Hepatocyte (in vitro differentiated cells): ENCODE measurements around the gene CYP2B6. TPM values are rescaled to one million over a fixed set of nuclear protein-coding genes. Genes with fewer than 3 reads are reported as not detected.
"Not testable (repeated sequence)": the region's sequence is repeated elsewhere in the genome, so short reads cannot be mapped to it uniquely, and the experiment has no call there.

Source experiments
- DNase-seq: peaks from one replicate; pipeline ENCODE4 v3.0.0-alpha.2; 2016; ENCODE audit warnings: low spot score
- H2AFZ ChIP-seq: fragments of 200-600 bp; sonication (generic); 2 replicates; pipeline ENCODE4 v1.6.0; 2016; ENCODE audit warnings: antibody characterized with exemption, mild to moderate bottlenecking
- H3K27ac ChIP-seq: fragments of 200-600 bp; sonication (generic); 2 replicates; pipeline ENCODE4 v1.5.1; 2016; ENCODE audit warnings: mild to moderate bottlenecking
- H3K27me3 ChIP-seq: fragments of 200-600 bp; sonication (generic); 2 replicates; pipeline ENCODE4 v1.6.1; 2016
- H3K36me3 ChIP-seq: fragments of 200-600 bp; sonication (generic); replicated peaks from 2 replicates; pipeline ENCODE4 v1.5.1; 2016; ENCODE audit warnings: low read depth; ENCODE audit not compliant: insufficient read depth
- H3K4me1 ChIP-seq: fragments of 200-600 bp; sonication (generic); 2 replicates; pipeline ENCODE4 v1.5.1; 2016; ENCODE audit warnings: mild to moderate bottlenecking, moderate library complexity; ENCODE audit not compliant: insufficient read depth
- H3K4me2 ChIP-seq: fragments of 200-600 bp; sonication (generic); 2 replicates; pipeline ENCODE4 v1.6.0; 2016
- H3K4me3 ChIP-seq: fragments of 200-600 bp; sonication (generic); 2 replicates; pipeline ENCODE4 v1.5.1; 2016; ENCODE audit warnings: mild to moderate bottlenecking
- H3K79me2 ChIP-seq: fragments of 200-600 bp; sonication (generic); 2 replicates; pipeline ENCODE4 v1.6.0; 2017; ENCODE audit warnings: mild to moderate bottlenecking
- H3K9me2 ChIP-seq: fragments of 200-600 bp; sonication (generic); replicated peaks from 2 replicates; pipeline ENCODE4 v1.6.0; 2017; ENCODE audit warnings: mild to moderate bottlenecking; ENCODE audit not compliant: insufficient read depth
- H3K9me3 ChIP-seq: fragments of 200-600 bp; sonication (generic); 2 replicates; pipeline ENCODE4 v1.5.1; 2016; ENCODE audit warnings: low read depth, mild to moderate bottlenecking
- H4K20me1 ChIP-seq: fragments of 200-600 bp; sonication (generic); 2 replicates; pipeline ENCODE4 v1.6.0; 2016; ENCODE audit warnings: mild to moderate bottlenecking; ENCODE audit not compliant: insufficient read depth, poor library complexity, severe bottlenecking
- CTCF ChIP-seq: fragments of 200-600 bp; sonication (generic); IDR thresholded peaks from 2 replicates; pipeline ENCODE4 v1.5.1; 2016; ENCODE audit warnings: antibody characterized with exemption, mild to moderate bottlenecking; ENCODE audit not compliant: poor library complexity
- EZH2 ChIP-seq: fragments of 200-600 bp; sonication (generic); IDR thresholded peaks from 2 replicates; pipeline ENCODE4 v1.6.1; 2016; ENCODE audit warnings: antibody characterized with exemption, mild to moderate bottlenecking, borderline replicate concordance
- EZH2phosphoT487 ChIP-seq: fragments of 200-600 bp; sonication (generic); IDR thresholded peaks from one replicate; pipeline ENCODE4 v1.6.1; 2018; ENCODE audit warnings: antibody characterized with exemption, mild to moderate bottlenecking, low read depth, moderate library complexity; ENCODE audit not compliant: unreplicated experiment, severe bottlenecking
- WGBS: methylation state at CpG from one replicate; pipeline ENCODE4 v1.1.6; 2016; ENCODE audit warnings: low lambda C conversion rate; ENCODE audit errors: missing lambda C conversion rate; 5-methylcytosine and 5-hydroxymethylcytosine counted together
- polyA plus RNA-seq: library from polyadenylated mRNA; unstranded; fragments of >200 nt; fragmentation: Nextera tagmentation; extraction: Ambion mirVana; gene quantifications from 2 replicates; pipeline ENCODE4 v1.2.1, GENCODE V29; 2016
- total RNA-seq: library from RNA; depleted of rRNA; stranded (reverse); fragments of >200 nt; gene quantifications from 2 replicates; pipeline ENCODE4 v1.2.3, GENCODE V29; 2014

The CYP2B6 gene
- total and polyA plus RNA-seq, 2 experiments from 2014 or later = 0.88 to 1.2 TPM

GRCh38 chr19:41039806-41040205, 48.7 kb downstream of the CYP2B6 start:
- TF ChIP-seq EZH2 (no peak), CTCF (no peak), EZH2phosphoT487 (no peak)
- no peaks in the 10 kb centered on the region for H4K20me1 ChIP-seq
- H3K4me3 ChIP-seq = no peak overlapping the region
- H3K9me3 ChIP-seq = no peaks in the 10 kb centered on the region
- no peaks in the 10 kb centered on the region for H3K27me3 ChIP-seq
- H2AFZ ChIP-seq = no peak overlapping the region
- H3K36me3 ChIP-seq = no peaks in the 10 kb centered on the region
- no peaks in the 10 kb centered on the region for H3K79me2 ChIP-seq
- no peaks in the 10 kb centered on the region for H3K4me1 ChIP-seq
- whole genome bisulfite sequencing = 85% methylated on average over 1 of the region's 1 CpG
- H3K27ac ChIP-seq = no peak overlapping the region
- no peaks in the 10 kb centered on the region for H3K9me2 ChIP-seq
- DNase-seq = no peak
- no peak overlapping the region for H3K4me2 ChIP-seq

- 74% methylated on average over 1 of the region's 1 CpG for WGBS
- not testable (repeated sequence) for H3K4me3 ChIP-seq, H3K9me3 ChIP-seq, H3K27ac ChIP-seq, H3K27me3 ChIP-seq, DNase-seq, H2AFZ ChIP-seq, H3K4me1 ChIP-seq, H3K4me2 ChIP-seq, H3K36me3 ChIP-seq, H3K79me2 ChIP-seq, H4K20me1 ChIP-seq, H3K9me2 ChIP-seq
These were observed 54.0 kb downstream of the CYP2B6 start for GRCh38 chr19:41045095-41045494.

GRCh38 chr19:41050426-41050825, 59.3 kb downstream of the CYP2B6 start:
- H3K27ac ChIP-seq = no peak overlapping the region

GRCh38 chr19:41052162-41052561, 61.1 kb downstream of the CYP2B6 start:
- H3K4me1 ChIP-seq, H3K27ac ChIP-seq, H4K20me1 ChIP-seq, DNase-seq, H3K4me2 ChIP-seq, H2AFZ ChIP-seq, H3K27me3 ChIP-seq, H3K9me2 ChIP-seq, H3K9me3 ChIP-seq, H3K36me3 ChIP-seq, H3K79me2 ChIP-seq, H3K4me3 ChIP-seq: not testable (repeated sequence)
- WGBS = 93% methylated on average over 7 of the region's 7 CpGs

More at GRCh38 chr19:41050426-41050825, 59.3 kb downstream of the CYP2B6 start:
- no peak overlapping the region for H3K4me2 ChIP-seq
- 91% methylated on average over 13 of the region's 13 CpGs for WGBS
- DNase-seq = no peak
- no peaks in the 10 kb centered on the region for H3K27me3 ChIP-seq
- H3K9me3 ChIP-seq = no peaks in the 10 kb centered on the region
- H4K20me1 ChIP-seq = no peaks in the 10 kb centered on the region
- no peaks in the 10 kb centered on the region for H3K79me2 ChIP-seq
- no peaks in the 10 kb centered on the region for H3K4me1 ChIP-seq
- TF ChIP-seq EZH2phosphoT487 = no peak
- TF ChIP-seq CTCF = no peak
- TF ChIP-seq EZH2 = no peak
- no peak overlapping the region for H3K4me3 ChIP-seq
- H3K36me3 ChIP-seq = no peaks in the 10 kb centered on the region
- no peak overlapping the region for H2AFZ ChIP-seq
- H3K9me2 ChIP-seq = no peaks in the 10 kb centered on the region

GRCh38 chr19:41053331-41053730, 62.2 kb downstream of the CYP2B6 start:
- not testable (repeated sequence) for H3K9me2 ChIP-seq, H3K27ac ChIP-seq, H3K4me1 ChIP-seq, H3K79me2 ChIP-seq, H3K27me3 ChIP-seq, H3K4me3 ChIP-seq, H3K36me3 ChIP-seq, H2AFZ ChIP-seq, H3K4me2 ChIP-seq, H4K20me1 ChIP-seq, DNase-seq, H3K9me3 ChIP-seq
- 85% methylated on average over 10 of the region's 10 CpGs for WGBS
